H9 (cell line): ENCODE results near the gene CNPPD1. TPM values are rescaled to one million over a fixed set of nuclear protein-coding genes. Genes with fewer than 3 reads are reported as not detected.

ENCODE experiments used
- DNase-seq: peaks from one replicate; pipeline ENCODE4 v3.0.0-alpha.2; 2017
- H2AFZ ChIP-seq: one replicate; pipeline ENCODE4 v1.6.1; 2013; ENCODE audit warnings: mild to moderate bottlenecking, low read length, control low read depth, moderate library complexity
- H2AK5ac ChIP-seq: 2 replicates; pipeline ENCODE4 v1.6.1; 2013; ENCODE audit warnings: low read length, control low read depth, mixed read lengths; ENCODE audit not compliant: insufficient read length
- H2BK120ac ChIP-seq: one replicate; pipeline ENCODE4 v1.6.1; 2013; ENCODE audit warnings: low read depth, mild to moderate bottlenecking, low read length, control low read depth, inconsistent platforms; ENCODE audit not compliant: poor library complexity, severe bottlenecking
- H2BK12ac ChIP-seq: 2 replicates; pipeline ENCODE4 v1.6.1; 2013; ENCODE audit warnings: low read length, control low read depth, mixed read lengths, low read depth; ENCODE audit not compliant: insufficient read length
- H2BK15ac ChIP-seq: 2 replicates; pipeline ENCODE4 v1.6.1; 2013; ENCODE audit warnings: low read depth, low read length, control low read depth
- H2BK20ac ChIP-seq: one replicate; pipeline ENCODE4 v1.6.1; 2013; ENCODE audit warnings: low read depth, mild to moderate bottlenecking, low read length, control low read depth, inconsistent platforms; ENCODE audit not compliant: poor library complexity, severe bottlenecking
- H2BK5ac ChIP-seq: 2 replicates; pipeline ENCODE4 v1.6.1; 2013; ENCODE audit warnings: low read length, control low read depth, mixed read lengths; ENCODE audit not compliant: insufficient read length
- H3K14ac ChIP-seq: 2 replicates; pipeline ENCODE4 v1.6.1; 2013; ENCODE audit warnings: low read length, control low read depth; ENCODE audit not compliant: insufficient read depth
- H3K18ac ChIP-seq: 2 replicates; pipeline ENCODE4 v1.6.1; 2013; ENCODE audit warnings: low read depth, mild to moderate bottlenecking, mixed read lengths, low read length, control low read depth; ENCODE audit not compliant: insufficient read length
- H3K23ac ChIP-seq: 2 replicates; pipeline ENCODE4 v1.6.1; 2013; ENCODE audit warnings: low read length, control low read depth, mixed read lengths, low read depth; ENCODE audit not compliant: insufficient read length
- H3K23me2 ChIP-seq: 2 replicates; pipeline ENCODE4 v1.6.1; 2013; ENCODE audit warnings: low read depth, mild to moderate bottlenecking, mixed read lengths, low read length, control low read depth; ENCODE audit not compliant: insufficient read length, poor library complexity, severe bottlenecking
- H3K27ac ChIP-seq: 2 replicates; pipeline ENCODE4 v1.5.1; 2013; ENCODE audit warnings: low read length, control low read depth, mixed read lengths, low read depth; ENCODE audit not compliant: insufficient read length
- H3K27me3 ChIP-seq: 2 replicates; pipeline ENCODE4 v1.6.1; 2013; ENCODE audit warnings: low read length, control low read depth, inconsistent platforms; ENCODE audit not compliant: insufficient read depth
- H3K4ac ChIP-seq: 2 replicates; pipeline ENCODE4 v1.6.1; 2013; ENCODE audit warnings: low read depth, mild to moderate bottlenecking, control low read depth, inconsistent platforms, low read length, moderate library complexity
- H3K4me1 ChIP-seq: 2 replicates; pipeline ENCODE4 v1.6.1; 2013; ENCODE audit warnings: low read length, control low read depth, inconsistent platforms; ENCODE audit not compliant: insufficient read depth
- H3K4me2 ChIP-seq: 2 replicates; pipeline ENCODE4 v1.6.1; 2013; ENCODE audit warnings: low read length, control low read depth, mixed read lengths; ENCODE audit not compliant: insufficient read length, insufficient read depth
- H3K56ac ChIP-seq: 2 replicates; pipeline ENCODE4 v1.6.1; 2013; ENCODE audit warnings: low read depth, mild to moderate bottlenecking, mixed read lengths, low read length, control low read depth; ENCODE audit not compliant: insufficient read length
- H3K79me1 ChIP-seq: 2 replicates; pipeline ENCODE4 v1.6.1; 2013; ENCODE audit warnings: low read depth, mild to moderate bottlenecking, moderate library complexity, low read length, control low read depth, inconsistent platforms; ENCODE audit not compliant: insufficient read depth, poor library complexity, severe bottlenecking
- H3K79me2 ChIP-seq: 2 replicates; pipeline ENCODE4 v1.6.1; 2013; ENCODE audit warnings: low read length, control low read depth, inconsistent platforms; ENCODE audit not compliant: insufficient read depth
- H3K9ac ChIP-seq: 2 replicates; pipeline ENCODE4 v1.6.1; 2013; ENCODE audit warnings: low read length, control low read depth, mixed read lengths; ENCODE audit not compliant: insufficient read length; ENCODE audit errors: extremely low read depth
- H3K9me3 ChIP-seq: one replicate; pipeline ENCODE4 v1.6.1; 2013; ENCODE audit warnings: low read depth, low read length, inconsistent platforms; ENCODE audit not compliant: control insufficient read depth
- H3T11ph ChIP-seq: one replicate; pipeline ENCODE4 v1.6.1; 2013; ENCODE audit warnings: mild to moderate bottlenecking, low read length, control low read depth, inconsistent platforms
- H4K20me1 ChIP-seq: one replicate; pipeline ENCODE4 v1.6.1; 2013; ENCODE audit not compliant: control insufficient read depth, insufficient read length, insufficient read depth
- H4K5ac ChIP-seq: 2 replicates; pipeline ENCODE4 v1.6.1; 2013; ENCODE audit warnings: low read depth, mild to moderate bottlenecking, mixed read lengths, low read length, control low read depth; ENCODE audit not compliant: insufficient read length
- H4K8ac ChIP-seq: replicated peaks from 2 replicates; pipeline ENCODE4 v1.6.1; 2013; ENCODE audit warnings: low read length, control low read depth, mixed read lengths, low read depth; ENCODE audit not compliant: insufficient read length
- H4K91ac ChIP-seq: 2 replicates; pipeline ENCODE4 v1.6.1; 2013; ENCODE audit warnings: low read depth, mild to moderate bottlenecking, moderate library complexity, mixed read lengths, low read length, control low read depth; ENCODE audit not compliant: insufficient read length
- H3K27ac Mint-ChIP-seq, 3 experiments: 2 replicates in 2 of 3; 3 replicates in 1 of 3; pipeline ENCODE4 v1.8.0; 2020 to 2021; ENCODE audit warnings: mixed read lengths in 3 of 3, mild to moderate bottlenecking in 1 of 3, moderate library complexity in 1 of 3
- H3K27me3 Mint-ChIP-seq: 2 replicates; pipeline ENCODE4 v1.8.0; 2021; ENCODE audit warnings: low read depth, mild to moderate bottlenecking, moderate library complexity, mixed read lengths
- H3K36me3 Mint-ChIP-seq, 3 experiments: 2 replicates in 2 of 3; 3 replicates in 1 of 3; pipeline ENCODE4 v1.8.0; 2020 to 2021; ENCODE audit warnings: low read depth in 3 of 3, mixed read lengths in 3 of 3; ENCODE audit not compliant: insufficient read depth in 1 of 3
- H3K4me1 Mint-ChIP-seq, 2 experiments: 2 replicates each; pipeline ENCODE4 v1.8.0; 2020; ENCODE audit warnings: mixed read lengths in 2 of 2
- H3K4me3 Mint-ChIP-seq, 2 experiments: 2 replicates in 1 of 2; 3 replicates in 1 of 2; pipeline ENCODE4 v1.8.0; 2020 to 2021; ENCODE audit warnings: mild to moderate bottlenecking in 2 of 2, mixed read lengths in 2 of 2, moderate library complexity in 1 of 2
- H3K9me3 Mint-ChIP-seq, 2 experiments: 2 replicates in 1 of 2; 3 replicates in 1 of 2; pipeline ENCODE4 v1.8.0; 2020; ENCODE audit warnings: mild to moderate bottlenecking in 2 of 2, mixed read lengths in 2 of 2, moderate library complexity in 1 of 2
- WGBS: extraction: QIAGEN DNeasy Blood & Tissue Kit; methylation state at CpG from one replicate; pipeline ENCODE4 v1.1.7; 2013; ENCODE audit warnings: missing lambda C conversion rate, low lambda C conversion rate, mixed read lengths; ENCODE audit not compliant: insufficient read length; ENCODE audit errors: extremely low coverage; 5-methylcytosine and 5-hydroxymethylcytosine counted together
- total RNA-seq: library from RNA; stranded (reverse); gene quantifications from 2 replicates; pipeline ENCODE4 v1.2.1, GENCODE V29; 2021
- TF ChIP-seq, protein P1 (sequence below): fragments of 200-600 bp; sonication (generic); conservative IDR thresholded peaks from 3 replicates; pipeline ENCODE4 v1.8.0; 2021; ENCODE audit warnings: antibody characterized with exemption, mild to moderate bottlenecking

The CNPPD1 gene
- total RNA-seq, 1 experiment from 2014 or later, result 33.0 TPM

DNA sequence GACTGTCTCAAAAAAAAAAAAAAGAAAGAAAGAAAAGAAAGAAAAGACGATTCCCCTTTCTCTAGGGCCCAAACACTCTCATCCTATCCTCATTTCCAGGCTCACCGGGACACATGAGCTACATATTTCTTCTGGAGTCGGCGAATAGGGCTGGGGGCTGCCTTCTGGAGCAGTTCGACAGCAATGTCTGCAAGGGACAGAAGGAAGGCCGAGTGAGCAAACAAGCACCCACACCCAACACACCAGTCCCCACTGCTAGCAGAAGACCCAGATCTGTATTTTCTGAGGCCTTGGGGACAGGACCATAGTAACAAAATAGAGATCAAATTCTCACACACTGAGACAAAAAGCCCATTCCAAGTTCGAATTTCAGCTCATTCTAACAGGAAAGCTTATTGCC lies 1.2 kb downstream of the CNPPD1 start:
- H3K27ac Mint-ChIP-seq, result no peak overlapping the region; a peak in 1 of 7 replicates
- Histone ChIP-seq H3K79me1 (peaks cover 3% of the 10 kb centered on the region), H3K56ac (no peak overlapping the region), H2BK15ac (no peak overlapping the region), H3K4me2 (peak overlapping the region; percentile 99), H2BK5ac (no peak overlapping the region), H3K18ac (no peak overlapping the region), H3K27me3 (no peaks in the 10 kb centered on the region), H4K5ac (no peak overlapping the region), H4K91ac (no peak overlapping the region), H2AFZ (no peak overlapping the region), H3K23me2 (peaks cover 20% of the 10 kb centered on the region), H3K23ac (no peak overlapping the region), H2BK12ac (no peak overlapping the region), H3K9me3 (no peaks in the 10 kb centered on the region), H2AK5ac (no peak overlapping the region), H4K8ac (no peak overlapping the region), H3K4ac (no peak overlapping the region), H3T11ph (no peak overlapping the region), H3K4me1 (0 out of 2 replicates have a peak, but pooled peaks cover 3% of the 10 kb centered on the region), H3K9ac (no peak overlapping the region), H2BK20ac (no peak overlapping the region), H3K79me2 (no peaks in the 10 kb centered on the region), H2BK120ac (no peak overlapping the region), H3K14ac (no peak overlapping the region), H3K27ac (no peak overlapping the region), H4K20me1 (no peaks in the 10 kb centered on the region)
- H3K27me3 Mint-ChIP-seq, result no peaks in the 10 kb centered on the region; the same call in 1 of the 2 replicates
- no peak for DNase-seq
- H3K4me1 Mint-ChIP-seq, result peaks cover 17 to 22% of the 10 kb centered on the region in 2 experiments
- H3K36me3 Mint-ChIP-seq, result peaks cover 8 to 34% (median 31%) of the 10 kb centered on the region in 3 experiments
- peak overlapping the region; percentile 90 to 93 for H3K4me3 Mint-ChIP-seq
- no peaks in the 10 kb centered on the region; a peak in 2 of 5 replicates for H3K9me3 Mint-ChIP-seq
- TF ChIP-seq, protein P1, sequence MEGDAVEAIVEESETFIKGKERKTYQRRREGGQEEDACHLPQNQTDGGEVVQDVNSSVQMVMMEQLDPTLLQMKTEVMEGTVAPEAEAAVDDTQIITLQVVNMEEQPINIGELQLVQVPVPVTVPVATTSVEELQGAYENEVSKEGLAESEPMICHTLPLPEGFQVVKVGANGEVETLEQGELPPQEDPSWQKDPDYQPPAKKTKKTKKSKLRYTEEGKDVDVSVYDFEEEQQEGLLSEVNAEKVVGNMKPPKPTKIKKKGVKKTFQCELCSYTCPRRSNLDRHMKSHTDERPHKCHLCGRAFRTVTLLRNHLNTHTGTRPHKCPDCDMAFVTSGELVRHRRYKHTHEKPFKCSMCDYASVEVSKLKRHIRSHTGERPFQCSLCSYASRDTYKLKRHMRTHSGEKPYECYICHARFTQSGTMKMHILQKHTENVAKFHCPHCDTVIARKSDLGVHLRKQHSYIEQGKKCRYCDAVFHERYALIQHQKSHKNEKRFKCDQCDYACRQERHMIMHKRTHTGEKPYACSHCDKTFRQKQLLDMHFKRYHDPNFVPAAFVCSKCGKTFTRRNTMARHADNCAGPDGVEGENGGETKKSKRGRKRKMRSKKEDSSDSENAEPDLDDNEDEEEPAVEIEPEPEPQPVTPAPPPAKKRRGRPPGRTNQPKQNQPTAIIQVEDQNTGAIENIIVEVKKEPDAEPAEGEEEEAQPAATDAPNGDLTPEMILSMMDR, result no peak
- WGBS, result no CpG with 5 or more reads among the region's 7 CpGs
